Activated B cell treated with CpG ODN at 0.5 μM for 24 hours (primary cell): Measurements from ENCODE around the gene CABP4. TPM values are rescaled to one million over a fixed set of nuclear protein-coding genes. Genes with fewer than 3 reads are reported as not detected.

Experiments
- ATAC-seq: fragments of 200-7000 bp; cut with Tn5 transposase; one replicate; pipeline ENCODE4 v1.10.0; 2021; ENCODE audit warnings: low read depth, mild to moderate bottlenecking, moderate library complexity
- CTCF ChIA-PET: fragments of 350-600 bp; sonication (Branson Sonifier 250); formaldehyde crosslinking; loops from one replicate; lab custom pipeline; 2021; ENCODE audit warnings: antibody characterized with exemption; lab: Charles Lee
- POLR2A ChIA-PET: fragments of 350-600 bp; sonication (Branson Sonifier 250); formaldehyde crosslinking; loops from one replicate; lab custom pipeline; 2021; ENCODE audit warnings: antibody characterized with exemption; lab: Charles Lee
- DNase-seq: peaks from one replicate; pipeline ENCODE4 v3.0.0; 2022
- H3K27ac Mint-ChIP-seq: one replicate; pipeline ENCODE4 v1.8.0; 2020; ENCODE audit warnings: mixed read lengths
- H3K27me3 Mint-ChIP-seq: one replicate; pipeline ENCODE4 v1.8.0; 2021; ENCODE audit warnings: mixed read lengths
- H3K36me3 Mint-ChIP-seq: one replicate; pipeline ENCODE4 v1.8.0; 2021; ENCODE audit warnings: low read depth, mixed read lengths
- H3K4me1 Mint-ChIP-seq: one replicate; pipeline ENCODE4 v1.8.0; 2021; ENCODE audit warnings: mixed read lengths
- H3K4me3 Mint-ChIP-seq: one replicate; pipeline ENCODE4 v1.8.0; 2020; ENCODE audit warnings: mild to moderate bottlenecking, mixed read lengths
- H3K9me3 Mint-ChIP-seq: one replicate; pipeline ENCODE4 v1.8.0; 2020; ENCODE audit warnings: mixed read lengths
- CTCF ChIP-seq: fragments of 200-600 bp; IDR thresholded peaks from one replicate; pipeline ENCODE4 v1.8.0; 2022; ENCODE audit warnings: antibody characterized with exemption, mild to moderate bottlenecking
- intact Hi-C: fragments of 100-400 bp; cut with micrococcal nuclease; formaldehyde crosslinking; loops from one replicate; pipeline ENCODE4 v1.15.1; 2024
- total RNA-seq: library from RNA; stranded (reverse); gene quantifications from 2 replicates; pipeline ENCODE4 v1.2.3, GENCODE V29; 2022

The CABP4 gene
- total RNA-seq, 1 donor from 2014 or later: 3.0 TPM

DNA sequence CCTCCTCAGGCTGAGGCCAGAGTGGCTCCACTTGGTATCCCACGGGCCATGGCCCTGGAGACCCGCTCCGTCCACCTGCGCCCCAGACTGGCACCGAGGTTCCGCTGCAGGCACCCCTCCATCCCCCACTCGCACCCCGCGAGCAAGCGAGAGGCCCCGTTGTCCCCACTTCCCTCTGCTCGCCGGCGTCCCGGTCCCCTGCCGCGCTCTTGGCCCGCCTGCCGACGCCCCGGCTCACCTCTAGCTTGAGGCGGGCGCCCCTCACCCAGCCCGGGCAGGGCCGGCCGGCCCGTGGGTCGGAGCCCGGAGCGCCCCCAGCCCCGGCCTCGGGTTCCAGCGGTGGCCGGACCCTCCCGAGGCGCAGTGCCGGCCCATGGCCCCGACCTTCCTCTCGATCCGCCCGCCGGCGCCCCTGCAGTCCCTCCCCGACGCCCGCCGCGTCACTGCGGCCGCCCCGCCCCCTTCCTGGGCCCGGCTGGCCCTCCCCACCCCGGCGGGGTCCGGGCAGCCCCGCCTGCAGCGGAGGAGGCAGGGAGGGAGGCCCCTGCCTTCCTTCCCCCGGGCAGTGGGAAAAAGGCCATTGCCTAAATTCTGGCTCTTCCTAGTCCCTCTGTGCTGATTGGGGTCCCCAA is 49.9 kb downstream of the CABP4 start, which contains the start of gene PITPNM1:
Gene PITPNM1 (minus strand): TSS at position 414 of the 632 bp plus-strand sequence. CDS start 1,183 bp downstream, outside the sequence.
- Mint-ChIP-seq H3K9me3 (no peaks in the 10 kb centered on the region), H3K27ac (peak within 1 kb of the TSS; percentile 94), H3K4me1 (peaks cover 51% of the 10 kb centered on the region), H3K27me3 (no peaks in the 10 kb centered on the region), H3K4me3 (peak within 1 kb of the TSS; percentile 90), H3K36me3 (peaks cover 46% of the 10 kb centered on the region)
- ChIA-PET CTCF (interaction anchor here (1.2 to 1.7 kb wide), 6 partner anchors 35 to 154 kb away, joined by 3 to 13 read pairs (median 4); partner anchors contain the start of genes PPP1CA, PTPRCAP and RAD9A), POLR2A (interaction anchor here (0.5 to 2.8 kb wide), 23 partner anchors 12 to 154 kb away, joined by 3 to 45 read pairs (median 5); partner anchors contain the start of genes AIP, NUDT8, POLD4 and PPP1CA)
- no peak for TF ChIP-seq CTCF
- intact Hi-C loops: loop anchor here (1.0 to 5.0 kb wide), 4 partner anchors 20 to 888 kb away; partner anchors contain the start of gene RBM14
- DNase-seq (peak; percentile 85), ATAC-seq (peak; percentile 14)

DNA sequence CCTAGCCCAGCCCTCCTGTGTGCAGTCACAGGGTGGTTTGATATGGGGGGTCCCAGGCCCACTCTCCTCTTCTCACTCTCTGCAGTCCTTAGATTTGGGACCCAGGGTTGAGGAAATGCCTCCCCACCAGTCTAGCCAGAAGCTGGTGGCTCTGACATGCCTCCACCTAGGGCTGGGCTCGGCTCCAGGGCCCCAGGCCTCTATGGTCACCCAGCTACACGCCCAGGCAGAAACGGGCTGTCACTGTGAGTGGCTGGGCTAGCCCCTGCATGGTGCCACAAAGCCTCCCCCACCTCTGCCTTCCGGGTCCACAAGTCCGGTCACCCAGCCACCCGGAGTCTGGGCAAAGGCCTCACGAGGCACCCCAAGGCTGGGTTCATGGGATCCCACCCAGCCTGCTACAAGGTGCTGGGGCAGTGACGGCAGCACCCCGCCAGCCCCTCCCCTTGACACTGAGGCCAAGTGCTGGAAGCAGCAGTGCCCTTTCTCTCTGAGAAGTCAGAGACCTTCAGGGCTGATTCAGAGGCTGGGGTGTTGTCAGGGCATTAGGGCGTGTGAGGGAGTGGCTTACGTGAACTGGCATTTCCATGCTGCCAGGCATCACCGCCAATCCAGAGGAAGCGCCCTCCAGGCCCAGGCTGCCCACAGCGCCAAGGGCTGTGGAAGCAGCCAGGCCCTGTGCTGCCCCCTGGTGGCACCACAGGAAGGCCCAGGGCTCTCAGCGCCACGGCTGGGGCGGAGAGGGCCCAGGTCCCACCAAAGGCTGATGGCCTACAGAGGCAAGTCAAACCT is 50.6 kb downstream of the CABP4 start:
- H3K4me1 Mint-ChIP-seq: peaks cover 50% of the 10 kb centered on the region
- H3K27ac Mint-ChIP-seq: peak overlapping the region; percentile 94
- peak; percentile 37 for ATAC-seq
- ChIA-PET CTCF (interaction anchor here (0.6 to 1.7 kb wide), 9 partner anchors 36 to 159 kb away, joined by 3 to 13 read pairs (median 4); partner anchors contain the start of genes PPP1CA, PTPRCAP and RAD9A), POLR2A (interaction anchor here (0.6 to 2.8 kb wide), 21 partner anchors 13 to 154 kb away, joined by 3 to 45 read pairs (median 5); partner anchors contain the start of genes AIP, NUDT8, POLD4 and PPP1CA)
- H3K9me3 Mint-ChIP-seq: no peaks in the 10 kb centered on the region
- TF ChIP-seq CTCF: peak; percentile 66
- peak overlapping the region; percentile 90 for H3K4me3 Mint-ChIP-seq
- peaks cover 40% of the 10 kb centered on the region for H3K36me3 Mint-ChIP-seq
- peak; percentile 84 for DNase-seq
- intact Hi-C loops: loop anchor here (1.0 to 5.0 kb wide), 10 partner anchors 20 to 888 kb away; partner anchors contain the start of genes PPP1CA, RBM14, RPS6KB2 and TMEM134
- H3K27me3 Mint-ChIP-seq: no peaks in the 10 kb centered on the region

GRCh38 chr11:67506426-67507051 is 51.4 kb downstream of the CABP4 start:
- no peak for TF ChIP-seq CTCF
- H3K4me3 Mint-ChIP-seq: peak overlapping the region; percentile 90
- ATAC-seq (no peak), DNase-seq (no peak)
- no peaks in the 10 kb centered on the region for H3K27me3 Mint-ChIP-seq
- intact Hi-C loops: loop anchor here (1.0 to 5.0 kb wide), 8 partner anchors 37 to 889 kb away; partner anchors contain the start of genes PPP1CA, RBM14, RPS6KB2 and TMEM134
- H3K36me3 Mint-ChIP-seq: peaks cover 32% of the 10 kb centered on the region
- peak overlapping the region; percentile 94 for H3K27ac Mint-ChIP-seq
- H3K4me1 Mint-ChIP-seq: peaks cover 47% of the 10 kb centered on the region
- POLR2A ChIA-PET: interaction anchor here (0.6 to 2.8 kb wide), 12 partner anchors 21 to 124 kb away, joined by 3 to 45 read pairs (median 5); partner anchors contain the start of genes CORO1B, NUDT8, PPP1CA and PTPRCAP
- no peaks in the 10 kb centered on the region for H3K9me3 Mint-ChIP-seq
- CTCF ChIA-PET: interaction anchor here (0.6 to 1.7 kb wide), 8 partner anchors 36 to 160 kb away, joined by 3 to 13 read pairs (median 4); partner anchors contain the start of genes PPP1CA and PTPRCAP

- POLR2A ChIA-PET: interaction anchor here (0.7 to 2.3 kb wide), 14 partner anchors 24 to 267 kb away, joined by 3 to 16 read pairs (median 4); partner anchors contain the start of genes AIP, GSTP1, NUDT8 and POLD4
- CTCF ChIA-PET: interaction anchor here (0.7 to 1.5 kb wide), 2 partner anchors 106 to 118 kb away, joined by 3 to 8 read pairs; partner anchors contain the start of gene PPP1CA
- H3K36me3 Mint-ChIP-seq: peaks cover 25% of the 10 kb centered on the region
- DNase-seq (no peak), ATAC-seq (no peak)
- intact Hi-C loops: loop anchor here (2.0 to 5.0 kb wide), 3 partner anchors 150 to 890 kb away; partner anchors contain the start of gene RBM14
- peak overlapping the region; percentile 94 for H3K27ac Mint-ChIP-seq
- no peaks in the 10 kb centered on the region for H3K9me3 Mint-ChIP-seq
- TF ChIP-seq CTCF: no peak
- peak overlapping the region; percentile 88 for H3K4me3 Mint-ChIP-seq
- peaks cover 47% of the 10 kb centered on the region for H3K4me1 Mint-ChIP-seq
- H3K27me3 Mint-ChIP-seq: no peaks in the 10 kb centered on the region
Observed at GRCh38 chr11:67507242-67507863, 52.2 kb downstream of the CABP4 start.
